ENCODE data around the gene NAPB.

DNA sequence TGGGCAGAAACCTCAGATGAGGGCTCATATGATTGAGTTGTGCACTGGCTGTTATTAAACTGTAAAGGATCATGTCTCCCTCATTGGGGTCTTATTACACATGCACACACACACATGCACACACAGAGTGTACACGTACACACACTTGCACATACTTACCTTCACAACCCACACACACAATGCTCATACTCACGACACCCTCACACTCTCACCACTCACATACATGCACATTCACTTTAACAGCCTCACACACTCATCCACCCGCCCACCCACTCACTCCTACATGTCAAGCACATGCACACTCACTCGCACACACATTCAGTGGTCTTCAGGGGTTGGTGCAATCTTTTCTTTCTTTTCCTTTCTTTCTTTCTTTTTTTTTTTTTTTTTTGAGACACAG is 23.6 kb upstream of the NAPB start:
- TF ChIP-seq, protein P1, sequence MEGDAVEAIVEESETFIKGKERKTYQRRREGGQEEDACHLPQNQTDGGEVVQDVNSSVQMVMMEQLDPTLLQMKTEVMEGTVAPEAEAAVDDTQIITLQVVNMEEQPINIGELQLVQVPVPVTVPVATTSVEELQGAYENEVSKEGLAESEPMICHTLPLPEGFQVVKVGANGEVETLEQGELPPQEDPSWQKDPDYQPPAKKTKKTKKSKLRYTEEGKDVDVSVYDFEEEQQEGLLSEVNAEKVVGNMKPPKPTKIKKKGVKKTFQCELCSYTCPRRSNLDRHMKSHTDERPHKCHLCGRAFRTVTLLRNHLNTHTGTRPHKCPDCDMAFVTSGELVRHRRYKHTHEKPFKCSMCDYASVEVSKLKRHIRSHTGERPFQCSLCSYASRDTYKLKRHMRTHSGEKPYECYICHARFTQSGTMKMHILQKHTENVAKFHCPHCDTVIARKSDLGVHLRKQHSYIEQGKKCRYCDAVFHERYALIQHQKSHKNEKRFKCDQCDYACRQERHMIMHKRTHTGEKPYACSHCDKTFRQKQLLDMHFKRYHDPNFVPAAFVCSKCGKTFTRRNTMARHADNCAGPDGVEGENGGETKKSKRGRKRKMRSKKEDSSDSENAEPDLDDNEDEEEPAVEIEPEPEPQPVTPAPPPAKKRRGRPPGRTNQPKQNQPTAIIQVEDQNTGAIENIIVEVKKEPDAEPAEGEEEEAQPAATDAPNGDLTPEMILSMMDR (conservative IDR thresholded peaks at IDR 0.05; ENCODE audit: low read length), result no peak
- TF ChIP-seq EZH2phosphoT487 (IDR thresholded peaks at IDR 0.05; ENCODE audit: borderline replicate concordance), result no peak
